Upper lobe of left lung (tissue), 4 donors: Measurements from ENCODE around the gene KANSL1.

Experiments
- EP300 ChIP-seq, 4 donors: sonication (generic); formaldehyde crosslinking; IDR thresholded peaks; one replicate each; pipeline ENCODE4 v1.5.1; 2017; ENCODE audit warnings: antibody characterized with exemption in 4 of 4, control low read depth in 2 of 4
- POLR2A ChIP-seq, 4 donors: fragments of 450-650 bp; IDR thresholded peaks; one replicate each; pipeline ENCODE4 v1.5.1; 2016 to 2017; ENCODE audit warnings: antibody characterized with exemption in 4 of 4, mild to moderate bottlenecking in 2 of 4
- POLR2AphosphoS5 ChIP-seq, 2 donors: sonication (generic); formaldehyde crosslinking; IDR thresholded peaks; one replicate each; pipeline ENCODE4 v1.5.1; 2017; ENCODE audit warnings: antibody characterized with exemption in 2 of 2
- TF ChIP-seq, protein P1 (sequence below), 6 experiments: fragments of 450-650 bp in 4 of 6; fragments of 200-600 bp in 2 of 6; sonication (generic) in 2 of 6; IDR thresholded peaks; one replicate each; pipeline ENCODE4 v1.5.1; 2016 to 2019; ENCODE audit warnings: antibody characterized with exemption in 6 of 6

DNA sequence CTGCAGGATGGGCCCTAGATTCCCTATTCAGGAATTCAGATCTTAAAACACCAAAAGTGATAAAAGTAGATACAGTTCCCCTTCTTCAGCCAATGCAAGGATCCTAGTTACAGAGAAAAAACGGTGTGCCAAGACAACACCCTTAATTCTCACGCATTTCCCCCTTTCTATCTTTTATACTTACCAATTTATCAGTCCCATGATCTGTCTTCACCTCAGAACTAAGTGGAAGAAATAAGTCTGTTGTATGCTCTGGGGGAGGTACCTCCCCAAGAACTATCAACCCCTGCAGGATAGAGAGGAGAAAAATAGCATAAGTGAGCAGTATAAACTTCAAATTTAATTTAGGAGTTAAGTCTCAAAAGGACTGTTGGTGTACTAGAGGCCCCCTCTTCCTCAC is 111.0 kb downstream of the KANSL1 start:
- TF ChIP-seq, protein P1, sequence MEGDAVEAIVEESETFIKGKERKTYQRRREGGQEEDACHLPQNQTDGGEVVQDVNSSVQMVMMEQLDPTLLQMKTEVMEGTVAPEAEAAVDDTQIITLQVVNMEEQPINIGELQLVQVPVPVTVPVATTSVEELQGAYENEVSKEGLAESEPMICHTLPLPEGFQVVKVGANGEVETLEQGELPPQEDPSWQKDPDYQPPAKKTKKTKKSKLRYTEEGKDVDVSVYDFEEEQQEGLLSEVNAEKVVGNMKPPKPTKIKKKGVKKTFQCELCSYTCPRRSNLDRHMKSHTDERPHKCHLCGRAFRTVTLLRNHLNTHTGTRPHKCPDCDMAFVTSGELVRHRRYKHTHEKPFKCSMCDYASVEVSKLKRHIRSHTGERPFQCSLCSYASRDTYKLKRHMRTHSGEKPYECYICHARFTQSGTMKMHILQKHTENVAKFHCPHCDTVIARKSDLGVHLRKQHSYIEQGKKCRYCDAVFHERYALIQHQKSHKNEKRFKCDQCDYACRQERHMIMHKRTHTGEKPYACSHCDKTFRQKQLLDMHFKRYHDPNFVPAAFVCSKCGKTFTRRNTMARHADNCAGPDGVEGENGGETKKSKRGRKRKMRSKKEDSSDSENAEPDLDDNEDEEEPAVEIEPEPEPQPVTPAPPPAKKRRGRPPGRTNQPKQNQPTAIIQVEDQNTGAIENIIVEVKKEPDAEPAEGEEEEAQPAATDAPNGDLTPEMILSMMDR (IDR thresholded peaks at IDR 0.05): no peak
- TF ChIP-seq POLR2A (IDR thresholded peaks at IDR 0.05): no peak
- no peak for TF ChIP-seq POLR2AphosphoS5 (IDR thresholded peaks at IDR 0.05)
- no peak for TF ChIP-seq EP300 (IDR thresholded peaks at IDR 0.05)
